SK-N-SH (cell line): ENCODE measurements around the gene IFNLR1.

ENCODE experiments used
- EP300 ChIP-seq, 2 experiments: IDR thresholded peaks; 2 replicates each; pipeline versions ENCODE4 v1.4.0 to v1.6.1; 2012; ENCODE audit warnings: borderline replicate concordance in 1 of 2, low read depth in 1 of 2, low read length in 1 of 2
- FOXM1 ChIP-seq: IDR thresholded peaks from 2 replicates; pipeline ENCODE4 v1.4.0; 2012; ENCODE audit warnings: low read depth, mild to moderate bottlenecking
- GATA2 ChIP-seq: sonication (generic); formaldehyde crosslinking; IDR thresholded peaks from 2 replicates; pipeline ENCODE4 v1.5.0; 2020; ENCODE audit warnings: mild to moderate bottlenecking, missing genetic modification reagents
- POLR2AphosphoS5 ChIP-seq: IDR thresholded peaks from 2 replicates; pipeline ENCODE4 v1.6.1; 2012; ENCODE audit warnings: low read depth, low read length
- RAD21 ChIP-seq: IDR thresholded peaks from 2 replicates; pipeline ENCODE4 v1.6.1; 2012; ENCODE audit warnings: mild to moderate bottlenecking, low read length
- RFX5 ChIP-seq: IDR thresholded peaks from 2 replicates; pipeline ENCODE4 v1.6.1; 2012; ENCODE audit warnings: mild to moderate bottlenecking, improper control_type of control experiment, low read length
- SIN3A ChIP-seq: IDR thresholded peaks from 2 replicates; pipeline ENCODE4 v1.6.1; 2012; ENCODE audit warnings: low read depth, mild to moderate bottlenecking, low read length, moderate library complexity, borderline replicate concordance
- SMC3 ChIP-seq: IDR thresholded peaks from 2 replicates; pipeline ENCODE4 v1.6.1; 2012; ENCODE audit warnings: low read depth, low read length, improper control_type of control experiment
- TAF1 ChIP-seq: IDR thresholded peaks from 2 replicates; pipeline ENCODE4 v1.6.1; 2012; ENCODE audit warnings: low read depth, mild to moderate bottlenecking, low read length, moderate library complexity, borderline replicate concordance
- YY1 ChIP-seq: IDR thresholded peaks from 2 replicates; pipeline ENCODE4 v1.4.0; 2012; ENCODE audit warnings: low read depth, mild to moderate bottlenecking
- TF ChIP-seq, protein P1 (sequence below): IDR thresholded peaks from 2 replicates; pipeline ENCODE4 v1.4.0; 2012; ENCODE audit warnings: low read depth, borderline replicate concordance
- TF ChIP-seq, protein P2 (sequence below): fragments of 200-600 bp; sonication (generic); IDR thresholded peaks from 2 replicates; pipeline ENCODE4 v1.6.1; 2017; ENCODE audit warnings: antibody characterized with exemption, mild to moderate bottlenecking, moderate library complexity
- TF ChIP-seq, protein P3 (sequence below): IDR thresholded peaks from 2 replicates; pipeline ENCODE4 v1.4.0; 2012; ENCODE audit warnings: low read depth, borderline replicate concordance
- TF ChIP-seq, protein P4 (sequence below): fragments of 150-350 bp; IDR thresholded peaks from 2 replicates; pipeline ENCODE4 v1.6.1; 2017; ENCODE audit warnings: antibody characterized with exemption, low read length, low read depth, borderline replicate concordance

DNA sequence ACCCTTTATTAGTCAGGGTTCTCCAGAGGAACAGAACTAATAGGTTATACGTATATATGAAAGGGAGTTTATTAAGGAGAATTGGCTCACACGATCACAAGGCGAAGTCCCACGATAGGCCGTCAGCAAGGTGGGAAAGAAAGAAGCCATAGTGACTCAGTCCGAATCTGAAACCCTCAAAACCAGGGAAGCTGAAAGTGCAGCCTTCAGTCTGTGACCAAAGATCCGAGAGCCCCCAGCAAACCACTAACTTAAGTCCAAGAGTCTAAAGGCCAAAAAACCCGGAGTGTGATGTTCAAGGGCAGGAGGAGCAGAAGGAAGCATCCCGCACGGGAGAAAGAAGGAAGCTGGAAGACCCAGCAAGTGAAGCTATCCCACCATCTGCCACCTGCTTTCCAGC is 9.9 kb downstream of the IFNLR1 start:
- TF ChIP-seq SMC3 (no peak), TAF1 (no peak), EP300 (IDR thresholded peaks at IDR 0.05; ENCODE audit: borderline replicate concordance in 1 of 2, low read depth in 1 of 2, low read length in 1 of 2) (no peak), RFX5 (no peak), POLR2AphosphoS5 (no peak), RAD21 (no peak), FOXM1 (no peak), SIN3A (no peak), YY1 (no peak), GATA2 (CRISPR knock-in tag) (no peak)
- TF ChIP-seq, protein P1, sequence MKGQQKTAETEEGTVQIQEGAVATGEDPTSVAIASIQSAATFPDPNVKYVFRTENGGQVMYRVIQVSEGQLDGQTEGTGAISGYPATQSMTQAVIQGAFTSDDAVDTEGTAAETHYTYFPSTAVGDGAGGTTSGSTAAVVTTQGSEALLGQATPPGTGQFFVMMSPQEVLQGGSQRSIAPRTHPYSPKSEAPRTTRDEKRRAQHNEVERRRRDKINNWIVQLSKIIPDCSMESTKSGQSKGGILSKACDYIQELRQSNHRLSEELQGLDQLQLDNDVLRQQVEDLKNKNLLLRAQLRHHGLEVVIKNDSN, result no peak
- TF ChIP-seq, protein P2, sequence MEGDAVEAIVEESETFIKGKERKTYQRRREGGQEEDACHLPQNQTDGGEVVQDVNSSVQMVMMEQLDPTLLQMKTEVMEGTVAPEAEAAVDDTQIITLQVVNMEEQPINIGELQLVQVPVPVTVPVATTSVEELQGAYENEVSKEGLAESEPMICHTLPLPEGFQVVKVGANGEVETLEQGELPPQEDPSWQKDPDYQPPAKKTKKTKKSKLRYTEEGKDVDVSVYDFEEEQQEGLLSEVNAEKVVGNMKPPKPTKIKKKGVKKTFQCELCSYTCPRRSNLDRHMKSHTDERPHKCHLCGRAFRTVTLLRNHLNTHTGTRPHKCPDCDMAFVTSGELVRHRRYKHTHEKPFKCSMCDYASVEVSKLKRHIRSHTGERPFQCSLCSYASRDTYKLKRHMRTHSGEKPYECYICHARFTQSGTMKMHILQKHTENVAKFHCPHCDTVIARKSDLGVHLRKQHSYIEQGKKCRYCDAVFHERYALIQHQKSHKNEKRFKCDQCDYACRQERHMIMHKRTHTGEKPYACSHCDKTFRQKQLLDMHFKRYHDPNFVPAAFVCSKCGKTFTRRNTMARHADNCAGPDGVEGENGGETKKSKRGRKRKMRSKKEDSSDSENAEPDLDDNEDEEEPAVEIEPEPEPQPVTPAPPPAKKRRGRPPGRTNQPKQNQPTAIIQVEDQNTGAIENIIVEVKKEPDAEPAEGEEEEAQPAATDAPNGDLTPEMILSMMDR, result no peak
- TF ChIP-seq, protein P3, sequence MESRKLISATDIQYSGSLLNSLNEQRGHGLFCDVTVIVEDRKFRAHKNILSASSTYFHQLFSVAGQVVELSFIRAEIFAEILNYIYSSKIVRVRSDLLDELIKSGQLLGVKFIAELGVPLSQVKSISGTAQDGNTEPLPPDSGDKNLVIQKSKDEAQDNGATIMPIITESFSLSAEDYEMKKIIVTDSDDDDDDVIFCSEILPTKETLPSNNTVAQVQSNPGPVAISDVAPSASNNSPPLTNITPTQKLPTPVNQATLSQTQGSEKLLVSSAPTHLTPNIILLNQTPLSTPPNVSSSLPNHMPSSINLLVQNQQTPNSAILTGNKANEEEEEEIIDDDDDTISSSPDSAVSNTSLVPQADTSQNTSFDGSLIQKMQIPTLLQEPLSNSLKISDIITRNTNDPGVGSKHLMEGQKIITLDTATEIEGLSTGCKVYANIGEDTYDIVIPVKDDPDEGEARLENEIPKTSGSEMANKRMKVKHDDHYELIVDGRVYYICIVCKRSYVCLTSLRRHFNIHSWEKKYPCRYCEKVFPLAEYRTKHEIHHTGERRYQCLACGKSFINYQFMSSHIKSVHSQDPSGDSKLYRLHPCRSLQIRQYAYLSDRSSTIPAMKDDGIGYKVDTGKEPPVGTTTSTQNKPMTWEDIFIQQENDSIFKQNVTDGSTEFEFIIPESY, result no peak
- TF ChIP-seq, protein P4, sequence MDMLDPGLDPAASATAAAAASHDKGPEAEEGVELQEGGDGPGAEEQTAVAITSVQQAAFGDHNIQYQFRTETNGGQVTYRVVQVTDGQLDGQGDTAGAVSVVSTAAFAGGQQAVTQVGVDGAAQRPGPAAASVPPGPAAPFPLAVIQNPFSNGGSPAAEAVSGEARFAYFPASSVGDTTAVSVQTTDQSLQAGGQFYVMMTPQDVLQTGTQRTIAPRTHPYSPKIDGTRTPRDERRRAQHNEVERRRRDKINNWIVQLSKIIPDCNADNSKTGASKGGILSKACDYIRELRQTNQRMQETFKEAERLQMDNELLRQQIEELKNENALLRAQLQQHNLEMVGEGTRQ, result no peak
